AG10803 (cell line): ENCODE measurements around the gene RFC2.
"Not testable (repeated sequence)": the region's sequence is repeated elsewhere in the genome, so short reads cannot be mapped to it uniquely, and the experiment has no call there.

Source experiments
- DNase-seq: peaks from one replicate; pipeline ENCODE4 v3.0.0; 2010; ENCODE audit warnings: low read depth
- H3K4me3 ChIP-seq: 2 replicates; pipeline ENCODE4 v1.5.1; 2011; ENCODE audit warnings: mild to moderate bottlenecking, low read length, control low read depth
- CTCF ChIP-seq: conservative IDR thresholded peaks from 2 replicates; pipeline ENCODE4 v1.5.1; 2011; ENCODE audit warnings: mild to moderate bottlenecking, low read length, control low read depth, inconsistent platforms

RFC2 gene

DNA sequence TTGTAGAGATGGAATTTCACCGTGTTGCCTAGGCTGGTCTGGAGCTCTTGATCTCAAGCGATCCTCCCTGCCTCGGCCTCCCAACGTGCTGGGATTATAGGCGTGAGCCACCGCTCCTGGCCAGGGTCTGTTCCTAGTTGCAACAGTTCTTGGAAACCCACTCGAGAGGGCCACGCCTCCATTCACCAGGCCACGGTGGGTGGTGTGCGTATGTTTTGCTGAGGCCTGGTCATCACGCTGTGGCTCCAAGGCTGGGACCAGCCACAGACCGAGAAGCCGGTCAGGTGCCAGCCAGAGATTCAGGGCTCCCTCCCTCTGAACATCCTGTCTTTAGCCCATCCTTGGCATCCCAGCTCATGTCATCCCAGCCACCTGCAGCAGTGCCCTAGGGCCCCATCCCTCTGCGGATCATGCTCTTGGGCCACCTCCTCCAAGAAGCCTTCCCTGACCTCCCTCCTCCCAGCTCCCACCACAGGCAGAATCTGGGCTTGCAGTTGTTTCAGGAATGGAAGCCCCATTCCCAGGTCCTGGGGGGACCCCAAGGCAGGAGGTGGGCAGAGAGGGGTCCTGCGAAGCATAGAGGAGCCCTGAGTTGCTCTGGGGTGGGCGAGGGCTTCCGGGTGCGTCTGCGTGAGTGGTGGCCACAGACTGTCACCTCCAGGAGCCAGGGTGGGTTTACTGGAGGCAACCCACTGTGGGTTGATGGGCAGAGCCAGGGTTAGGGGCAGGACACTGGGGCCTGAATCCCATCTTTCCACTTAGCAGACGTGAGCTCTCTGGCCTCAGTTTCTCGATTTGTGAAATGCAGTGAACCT is 39.2 kb downstream of the RFC2 start:
- TF ChIP-seq CTCF, result no peak
- H3K4me3 ChIP-seq, result no peak overlapping the region
- DNase-seq, result no peak

DNA sequence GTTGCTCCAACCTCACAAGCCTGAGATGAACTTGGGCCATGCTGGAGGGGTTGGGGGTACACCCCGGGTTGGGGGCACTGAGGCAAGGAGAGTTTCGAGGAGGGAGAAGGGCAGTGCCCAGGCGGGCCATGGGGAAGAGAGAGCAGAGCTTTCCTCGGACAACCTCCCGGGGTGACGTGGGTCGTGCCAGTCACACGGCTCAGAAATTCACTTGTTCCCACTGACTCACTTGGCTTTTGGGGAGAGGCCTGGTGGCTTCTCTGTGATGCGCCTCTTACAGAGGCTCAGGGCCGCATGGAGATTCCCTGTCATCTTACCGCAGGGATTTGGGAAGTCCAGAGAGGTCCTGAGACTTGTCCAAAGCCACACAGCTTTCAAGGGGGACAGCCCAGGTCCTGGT is 41.5 kb downstream of the RFC2 start:
- H3K4me3 ChIP-seq, result no peak overlapping the region
- TF ChIP-seq CTCF, result no peak
- no peak for DNase-seq

DNA sequence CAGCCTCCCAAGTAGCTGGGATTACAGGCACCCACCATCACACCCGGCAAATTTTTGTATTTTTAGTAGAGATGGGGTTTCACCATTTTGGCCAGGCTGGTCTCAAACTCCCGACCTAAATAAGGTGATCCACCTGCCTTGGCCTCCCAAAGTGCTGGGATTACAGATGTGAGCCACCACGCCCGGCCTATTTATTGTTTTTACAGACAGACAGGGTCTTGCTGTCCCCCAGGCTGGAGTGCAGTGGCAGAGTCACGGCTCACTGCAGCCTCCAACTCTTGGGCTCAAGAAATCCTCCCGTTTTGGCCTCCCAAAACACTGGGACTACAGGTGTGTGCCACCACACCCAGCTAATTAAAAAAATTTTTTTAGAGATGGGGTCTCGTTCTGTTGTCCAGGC is 46.0 kb downstream of the RFC2 start:
- H3K4me3 ChIP-seq, DNase-seq: not testable (repeated sequence)

DNA sequence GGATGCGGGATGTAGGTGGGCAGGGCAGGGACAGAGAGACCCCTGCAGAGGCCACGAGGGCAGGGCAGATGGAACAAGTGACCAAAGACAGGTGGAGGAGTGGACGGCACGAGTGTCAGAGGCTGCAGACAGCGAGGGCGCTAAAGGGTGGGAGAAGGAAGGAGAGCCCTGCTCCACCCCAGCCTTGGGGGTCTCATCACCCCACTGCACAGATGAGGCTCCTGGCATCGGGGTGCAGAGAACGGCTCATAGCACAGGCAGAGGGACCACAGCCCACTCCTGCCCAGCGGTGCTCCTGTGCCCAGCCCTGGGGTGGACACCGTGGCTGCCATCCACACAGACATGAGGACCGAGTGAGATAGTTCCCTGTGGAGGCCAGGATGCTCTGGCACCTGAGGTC is 46.6 kb downstream of the RFC2 start:
- H3K4me3 ChIP-seq, result no peak overlapping the region
- no peak for TF ChIP-seq CTCF
- no peak for DNase-seq

DNA sequence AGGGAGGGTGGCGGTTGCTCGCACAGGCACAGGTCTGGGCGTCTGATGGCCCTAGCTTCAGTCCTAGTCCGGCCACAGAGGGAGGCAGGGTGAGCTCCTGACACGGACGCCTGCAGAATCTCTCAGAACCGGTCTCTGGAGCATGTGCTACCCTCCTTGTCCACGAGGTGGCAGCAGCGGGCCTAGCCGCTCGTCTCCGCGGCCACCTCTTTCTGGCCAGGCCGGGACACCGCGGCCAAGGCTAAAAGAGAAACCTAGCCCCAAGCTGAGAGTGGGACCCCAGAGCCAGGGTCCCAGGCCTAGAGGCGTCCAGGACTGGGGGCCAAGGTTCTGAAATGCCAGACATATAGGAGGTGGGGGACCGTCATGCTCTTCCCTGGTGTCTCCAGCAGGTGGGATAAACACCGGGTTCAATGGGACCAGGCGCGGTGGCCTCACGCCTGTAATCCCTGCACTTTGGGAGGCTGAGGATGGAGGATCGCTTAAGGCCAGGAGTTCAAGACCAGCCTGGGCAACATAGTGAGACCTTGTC is 47.5 kb downstream of the RFC2 start:
- TF ChIP-seq CTCF, result peak; percentile 86
- peak; percentile 58 for DNase-seq
- H3K4me3 ChIP-seq, result peak overlapping the region; percentile 49

GRCh38 chr7:74206052-74206451 is 48.1 kb downstream of the RFC2 start:
- not testable (repeated sequence) for H3K4me3 ChIP-seq, DNase-seq

GRCh38 chr7:74203956-74204618 is 50.1 kb downstream of the RFC2 start:
- DNase-seq, result no peak
- TF ChIP-seq CTCF, result no peak
- no peak overlapping the region for H3K4me3 ChIP-seq
